ENCODE measurements around the gene NLRP5.
"Not testable (repeated sequence)": the region's sequence is repeated elsewhere in the genome, so short reads cannot be mapped to it uniquely, and the experiment has no call there.

Gene NLRP5

DNA sequence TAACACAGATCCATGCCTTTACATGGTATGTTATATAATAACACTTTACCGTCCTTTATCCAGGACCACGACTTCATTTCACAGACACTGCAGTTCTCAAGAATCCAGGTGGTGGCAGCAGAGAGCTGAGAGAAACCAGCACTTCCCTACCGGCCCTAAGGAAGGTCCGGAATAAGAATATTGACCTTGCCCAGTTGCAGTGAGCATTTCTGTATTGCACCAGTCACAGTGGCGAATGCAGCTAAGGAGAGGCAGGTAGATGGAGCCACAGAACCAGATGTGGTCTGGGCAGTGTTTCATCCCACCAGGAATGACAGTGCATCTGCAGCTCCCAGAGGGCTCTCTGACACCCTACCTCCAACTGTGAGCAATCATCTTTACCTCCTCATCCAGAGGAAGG, 89.9 kb downstream of the NLRP5 start:
- peak; percentile 51 for DNase-seq (ENCODE audit: low spot score)

- no peak for DNase-seq (ENCODE audit: low spot score)
Measured at GRCh38 chr19:56079609-56080008, 93.0 kb downstream of the NLRP5 start.

DNA sequence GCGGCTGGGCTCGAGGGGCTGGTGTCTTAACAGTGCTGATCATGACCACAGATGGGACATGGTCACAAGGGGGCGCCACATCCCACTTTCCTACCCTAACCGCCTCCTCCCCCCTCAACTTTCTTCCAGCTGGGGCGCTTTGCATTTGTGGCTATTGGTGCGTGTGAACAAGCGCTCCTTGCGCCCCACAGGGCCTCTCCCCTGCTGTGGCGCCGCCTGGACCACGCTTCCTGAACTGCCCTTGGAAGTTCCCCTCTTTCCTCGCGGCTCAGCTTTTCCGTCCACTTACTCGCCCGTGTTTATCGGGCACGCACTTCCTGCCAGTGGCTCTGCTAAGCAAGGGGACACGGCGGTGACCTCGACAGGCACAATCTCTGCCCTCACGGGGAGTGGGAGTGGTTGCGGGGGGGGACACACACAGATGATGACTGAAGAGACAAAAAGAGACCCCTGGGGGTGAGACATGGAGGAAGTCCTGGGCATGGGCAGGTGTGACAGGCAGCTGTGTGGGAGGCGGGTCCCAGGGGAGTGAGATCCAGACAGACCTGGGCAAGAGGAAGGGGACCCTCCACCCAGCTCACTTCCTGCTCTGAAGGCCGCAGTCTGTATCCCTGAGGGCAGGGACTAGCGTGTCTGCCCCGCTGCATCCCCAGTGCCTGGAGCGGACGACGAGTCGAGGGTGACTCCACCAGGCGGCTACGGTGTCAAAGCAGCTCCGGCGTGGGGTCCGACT, 94.3 kb downstream of the NLRP5 start:
- DNase-seq (ENCODE audit: low spot score), result peak; percentile 77

DNA sequence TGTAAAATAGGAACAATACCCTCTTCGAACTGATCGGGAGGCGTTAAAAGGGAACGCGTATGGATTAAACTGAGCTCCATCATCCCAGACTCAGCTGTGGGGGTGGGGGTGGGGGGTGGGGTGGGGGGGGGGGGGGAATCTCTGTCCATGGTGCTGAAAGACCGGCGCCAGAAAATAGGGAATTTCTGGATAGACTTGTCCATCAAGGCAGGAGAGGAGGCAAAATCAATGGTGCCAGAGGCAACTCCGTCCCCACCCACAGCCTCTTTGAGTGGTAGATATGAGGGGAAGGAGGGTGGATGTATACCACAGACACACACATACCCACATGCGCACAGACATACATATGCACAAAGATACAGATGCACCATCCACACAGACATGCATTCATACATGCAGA, 97.1 kb downstream of the NLRP5 start:
- no peak for DNase-seq (ENCODE audit: low spot score)

DNA sequence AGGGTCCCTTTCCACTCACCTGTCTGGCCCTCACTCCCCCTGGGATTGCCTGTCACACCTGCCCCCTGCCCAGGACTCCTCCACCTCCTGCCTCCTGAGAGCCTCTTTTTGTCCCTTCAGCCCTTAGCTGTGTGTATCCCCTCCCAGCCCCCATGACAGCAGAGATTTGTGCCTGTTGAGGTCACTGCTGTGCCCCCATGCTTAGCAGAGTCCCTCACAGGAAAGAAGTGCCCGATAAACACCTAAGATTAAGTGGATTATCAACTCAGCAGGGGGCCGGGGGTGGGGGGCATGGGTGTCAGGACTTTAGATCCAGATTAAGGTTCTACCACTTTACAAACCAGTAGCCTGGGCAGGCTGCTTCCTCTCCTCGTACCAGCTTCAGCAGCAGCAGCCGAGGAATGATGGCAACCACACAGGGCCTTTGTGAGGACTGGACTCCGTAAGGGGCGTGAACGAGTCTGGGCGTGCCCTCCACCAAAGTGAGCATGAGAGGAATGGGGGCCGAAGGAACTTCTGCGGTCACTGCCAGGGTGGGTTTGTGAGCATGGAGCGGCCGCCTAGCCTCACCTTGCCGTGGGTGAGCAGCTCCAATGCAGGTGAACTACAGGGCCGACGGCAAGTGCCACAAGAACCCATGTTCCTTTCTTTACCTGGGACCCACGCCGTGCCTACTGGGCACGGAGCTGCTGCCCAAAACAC, 98.4 kb downstream of the NLRP5 start:
- no peak for DNase-seq (ENCODE audit: low spot score)

GRCh38 chr19:56085571-56086275, 99.1 kb downstream of the NLRP5 start:
- DNase-seq (ENCODE audit: low spot score), result no peak

- DNase-seq (ENCODE audit: low spot score), result no peak
Measured at GRCh38 chr19:56086671-56087430, 100.3 kb downstream of the NLRP5 start.

GRCh38 chr19:56087647-56088496, 101.3 kb downstream of the NLRP5 start:
- no peak for DNase-seq (ENCODE audit: low spot score)

GRCh38 chr19:56088497-56089215, 102.1 kb downstream of the NLRP5 start:
- DNase-seq (ENCODE audit: low spot score), result no peak

GRCh38 chr19:56089344-56089743, 102.8 kb downstream of the NLRP5 start:
- no peak for DNase-seq (ENCODE audit: low spot score)

DNA sequence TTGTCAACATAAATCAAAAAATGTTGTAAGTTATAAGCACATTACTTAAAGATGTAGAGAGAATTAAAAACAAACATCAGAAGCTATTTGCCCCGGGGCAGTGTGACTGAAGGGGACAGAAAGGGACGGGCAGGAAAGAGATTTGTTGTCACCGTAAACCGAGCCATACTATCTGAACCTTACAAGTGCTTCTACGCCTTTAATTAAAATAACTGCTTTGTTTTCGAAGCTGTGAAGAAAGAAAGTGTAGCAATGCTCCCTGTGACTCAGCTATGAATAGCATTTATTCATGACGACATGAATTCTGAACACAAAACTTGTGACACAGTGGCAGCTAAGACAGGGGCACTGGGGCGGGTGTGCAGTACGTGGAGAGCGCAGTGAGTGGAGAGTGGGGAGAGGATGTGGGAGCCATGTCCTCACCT, 104.5 kb downstream of the NLRP5 start:
- peak; percentile 52 for DNase-seq (ENCODE audit: low spot score)

DNA sequence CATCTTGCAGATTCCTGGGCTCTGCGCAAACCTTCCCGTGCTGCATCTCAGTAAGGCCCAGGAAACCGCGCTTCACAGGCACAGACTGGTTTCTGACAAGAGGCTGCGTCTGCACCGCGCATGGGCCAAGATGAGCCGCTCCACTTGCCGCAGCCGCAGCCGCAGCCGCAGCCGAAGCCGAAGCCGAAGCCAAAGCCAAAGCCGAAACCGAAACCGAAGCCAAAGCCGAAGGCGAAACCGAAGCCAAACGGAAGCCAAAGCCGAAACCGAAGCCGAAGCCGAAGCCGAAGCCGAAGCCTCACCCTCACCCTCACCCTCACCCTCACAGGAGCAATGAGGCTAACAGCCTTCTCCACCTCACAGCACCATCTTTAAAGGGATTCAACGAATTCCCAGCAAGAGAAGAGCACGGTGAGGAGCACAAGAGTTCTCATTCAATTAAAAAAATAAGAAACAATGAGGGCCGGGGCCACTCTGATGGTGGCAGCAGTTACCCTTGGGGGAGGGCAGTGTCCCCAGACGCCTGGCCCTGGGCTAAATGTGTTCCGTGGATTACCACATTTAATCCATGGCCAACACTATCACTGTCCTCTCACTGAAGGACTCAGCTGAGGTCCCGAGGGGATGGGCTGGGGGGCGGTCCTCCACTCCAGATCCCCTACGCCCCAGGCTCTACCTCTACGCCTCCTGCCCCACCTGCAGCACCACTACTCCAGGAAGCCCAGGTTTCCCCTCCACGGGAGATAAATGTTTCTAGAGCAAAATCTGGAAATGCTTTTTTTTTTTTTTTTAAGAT, 105.4 kb downstream of the NLRP5 start:
- no peak for DNase-seq (ENCODE audit: low spot score)

- DNase-seq (ENCODE audit: low spot score), result no peak
Measured at GRCh38 chr19:56092685-56093631, 106.4 kb downstream of the NLRP5 start.

GRCh38 chr19:56094449-56094848, 107.9 kb downstream of the NLRP5 start:
- no peak for DNase-seq (ENCODE audit: low spot score)

GRCh38 chr19:56096665-56097064, 110.1 kb downstream of the NLRP5 start:
- DNase-seq (ENCODE audit: low spot score), result no peak

GRCh38 chr19:56097306-56097705, 110.7 kb downstream of the NLRP5 start:
- no peak for DNase-seq (ENCODE audit: low spot score)

- no peak for DNase-seq (ENCODE audit: low spot score)
Measured at GRCh38 chr19:56097776-56098175, 111.2 kb downstream of the NLRP5 start.

DNA sequence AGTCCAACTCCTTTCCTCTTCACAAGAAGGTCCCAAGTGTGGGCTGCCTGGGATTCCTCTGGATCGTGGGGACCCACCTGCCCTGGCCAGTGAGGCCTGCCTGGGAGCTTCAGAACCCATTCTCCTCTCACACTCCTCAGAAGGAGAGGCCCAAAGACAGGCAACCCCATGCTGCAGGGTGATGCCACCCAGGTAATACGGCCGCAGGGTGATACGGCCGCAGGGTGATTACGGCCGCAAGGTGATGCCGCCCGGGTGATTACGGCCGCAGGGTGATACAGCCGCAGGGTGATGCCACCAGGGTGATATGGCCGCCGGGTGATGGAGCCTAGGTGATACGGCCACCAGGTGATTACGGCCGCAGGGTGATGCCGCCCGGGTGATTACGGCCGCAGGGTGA, 111.7 kb downstream of the NLRP5 start:
- DNase-seq (ENCODE audit: low spot score), result not testable (repeated sequence)
